Measurements from ENCODE around the gene GARNL3. TPM values are rescaled to one million over a fixed set of nuclear protein-coding genes. Genes with fewer than 3 reads are reported as not detected.
A peak's percentile ranks its signal among the peaks of the same experiment; 100 is the strongest.

The GARNL3 gene
- total and polyA plus RNA-seq, 3 experiments from 2014 or later = 0.25 to 3.5 (median 2.5) TPM

GRCh38 chr9:127323393-127323792, 58.8 kb downstream of the GARNL3 start:
- POLR2A ChIA-PET = no interaction called here
- no peaks in the 10 kb centered on the region for H3K9me3 Mint-ChIP-seq
- no peaks in the 10 kb centered on the region for H3K4me1 ChIP-seq (ENCODE audit: insufficient read depth, low read length)
- no peaks in the 10 kb centered on the region for H3K27me3 ChIP-seq (ENCODE audit: insufficient read depth, low read length, poor library complexity, severe bottlenecking)
- H3K36me3 Mint-ChIP-seq = peaks cover 0 to 6% (median 1%) of the 10 kb centered on the region in 3 donors
- CTCF ChIA-PET = no interaction called here
- no peaks in the 10 kb centered on the region for H3K4me1 Mint-ChIP-seq
- H3K4me3 ChIP-seq (ENCODE audit: low read length) = no peak overlapping the region
- H3K27me3 Mint-ChIP-seq = peaks cover 5 to 7% of the 10 kb centered on the region in 2 donors
- DNase-seq = no peak
- H3K27ac Mint-ChIP-seq = no peak overlapping the region
- no peak overlapping the region for H3K27ac ChIP-seq (ENCODE audit: low read depth, low read length)
- H3K4me3 Mint-ChIP-seq = no peak overlapping the region
- H3K9me3 ChIP-seq (ENCODE audit: low read length) = no peaks in the 10 kb centered on the region
- H3K36me3 ChIP-seq (ENCODE audit: insufficient read depth, low read length) = no peaks in the 10 kb centered on the region

- Histone ChIP-seq H3K4me3 (ENCODE audit: low read length) (no peak overlapping the region), H3K27ac (ENCODE audit: low read depth, low read length) (no peak overlapping the region), H3K9me3 (ENCODE audit: low read length) (no peaks in the 10 kb centered on the region), H3K36me3 (ENCODE audit: insufficient read depth, low read length) (no peaks in the 10 kb centered on the region), H3K4me1 (ENCODE audit: insufficient read depth, low read length) (no peaks in the 10 kb centered on the region), H3K27me3 (ENCODE audit: insufficient read depth, low read length, poor library complexity, severe bottlenecking) (no peaks in the 10 kb centered on the region)
- POLR2A ChIA-PET = no interaction called here
- Mint-ChIP-seq H3K4me1 (no peaks in the 10 kb centered on the region), H3K27me3 (peaks cover 4 to 7% of the 10 kb centered on the region in 2 donors), H3K9me3 (no peaks in the 10 kb centered on the region), H3K27ac (no peak overlapping the region), H3K36me3 (peaks cover 0 to 6% (median 4%) of the 10 kb centered on the region in 3 donors), H3K4me3 (no peak overlapping the region)
- CTCF ChIA-PET = no interaction called here
- DNase-seq = no peak
These were observed 65.9 kb downstream of the GARNL3 start for GRCh38 chr9:127330501-127330900.

GRCh38 chr9:127333221-127334064, 68.9 kb downstream of the GARNL3 start:
- Mint-ChIP-seq H3K27me3 (peaks cover 0 to 2% of the 10 kb centered on the region in 2 donors), H3K9me3 (no peaks in the 10 kb centered on the region), H3K4me1 (no peaks in the 10 kb centered on the region), H3K36me3 (peaks cover 0 to 2% (median 0%) of the 10 kb centered on the region in 3 donors), H3K4me3 (no peak overlapping the region), H3K27ac (peak overlapping the region in 2 of 8 donors; percentile 18 to 36)
- Histone ChIP-seq H3K4me1 (ENCODE audit: insufficient read depth, low read length) (no peaks in the 10 kb centered on the region), H3K27me3 (ENCODE audit: insufficient read depth, low read length, poor library complexity, severe bottlenecking) (no peaks in the 10 kb centered on the region), H3K4me3 (ENCODE audit: low read length) (no peak overlapping the region), H3K36me3 (ENCODE audit: insufficient read depth, low read length) (no peaks in the 10 kb centered on the region), H3K27ac (ENCODE audit: low read depth, low read length) (no peak overlapping the region), H3K9me3 (ENCODE audit: low read length) (no peaks in the 10 kb centered on the region)
- ChIA-PET POLR2A (no interaction called here), CTCF (no interaction called here)
- no peak for DNase-seq

- Histone ChIP-seq H3K36me3 (ENCODE audit: insufficient read depth, low read length) (no peaks in the 10 kb centered on the region), H3K4me1 (ENCODE audit: insufficient read depth, low read length) (no peaks in the 10 kb centered on the region), H3K27ac (ENCODE audit: low read depth, low read length) (no peak overlapping the region), H3K27me3 (ENCODE audit: insufficient read depth, low read length, poor library complexity, severe bottlenecking) (no peaks in the 10 kb centered on the region), H3K4me3 (ENCODE audit: low read length) (no peak overlapping the region), H3K9me3 (ENCODE audit: low read length) (no peaks in the 10 kb centered on the region)
- ChIA-PET CTCF (no interaction called here), POLR2A (no interaction called here)
- DNase-seq = no peak
- Mint-ChIP-seq H3K4me1 (no peaks in the 10 kb centered on the region), H3K27ac (no peak overlapping the region), H3K4me3 (no peak overlapping the region), H3K36me3 (peaks cover 0 to 2% (median 0%) of the 10 kb centered on the region in 3 donors), H3K9me3 (no peaks in the 10 kb centered on the region), H3K27me3 (peaks cover 0 to 2% of the 10 kb centered on the region in 2 donors)
These were observed 70.2 kb downstream of the GARNL3 start for GRCh38 chr9:127334725-127335124.

- CTCF ChIA-PET = no interaction called here
- H3K27ac Mint-ChIP-seq = no peak overlapping the region
These were observed 71.5 kb downstream of the GARNL3 start for GRCh38 chr9:127336086-127336485.

GRCh38 chr9:127336506-127337352, 72.2 kb downstream of the GARNL3 start:
- H3K27ac ChIP-seq (ENCODE audit: low read depth, low read length) = no peak overlapping the region
- H3K36me3 ChIP-seq (ENCODE audit: insufficient read depth, low read length) = no peaks in the 10 kb centered on the region
- H3K27me3 ChIP-seq (ENCODE audit: insufficient read depth, low read length, poor library complexity, severe bottlenecking) = no peaks in the 10 kb centered on the region
- H3K9me3 ChIP-seq (ENCODE audit: low read length) = no peaks in the 10 kb centered on the region
- H3K4me1 ChIP-seq (ENCODE audit: insufficient read depth, low read length) = no peaks in the 10 kb centered on the region
- no peak overlapping the region for H3K27ac Mint-ChIP-seq
- no peak for DNase-seq
- H3K4me3 ChIP-seq (ENCODE audit: low read length) = no peak overlapping the region
- H3K27me3 Mint-ChIP-seq = peaks cover 0 to 3% of the 10 kb centered on the region in 2 donors
- no peaks in the 10 kb centered on the region for H3K9me3 Mint-ChIP-seq
- no peaks in the 10 kb centered on the region for H3K4me1 Mint-ChIP-seq
- CTCF ChIA-PET = no interaction called here
- POLR2A ChIA-PET = no interaction called here
- H3K36me3 Mint-ChIP-seq = peaks cover 0 to 2% (median 0%) of the 10 kb centered on the region in 3 donors
- no peak overlapping the region for H3K4me3 Mint-ChIP-seq

More at GRCh38 chr9:127336086-127336485, 71.5 kb downstream of the GARNL3 start:
- Mint-ChIP-seq H3K9me3 (no peaks in the 10 kb centered on the region), H3K4me3 (no peak overlapping the region), H3K4me1 (no peaks in the 10 kb centered on the region), H3K27me3 (peaks cover 0 to 2% of the 10 kb centered on the region in 2 donors), H3K36me3 (peaks cover 0 to 2% (median 0%) of the 10 kb centered on the region in 3 donors)
- DNase-seq = no peak
- no peaks in the 10 kb centered on the region for H3K36me3 ChIP-seq (ENCODE audit: insufficient read depth, low read length)
- no peaks in the 10 kb centered on the region for H3K27me3 ChIP-seq (ENCODE audit: insufficient read depth, low read length, poor library complexity, severe bottlenecking)
- no peaks in the 10 kb centered on the region for H3K9me3 ChIP-seq (ENCODE audit: low read length)
- H3K27ac ChIP-seq (ENCODE audit: low read depth, low read length) = no peak overlapping the region
- no peaks in the 10 kb centered on the region for H3K4me1 ChIP-seq (ENCODE audit: insufficient read depth, low read length)
- POLR2A ChIA-PET = no interaction called here
- H3K4me3 ChIP-seq (ENCODE audit: low read length) = no peak overlapping the region

GRCh38 chr9:127340721-127341120, 76.1 kb downstream of the GARNL3 start:
- H3K9me3 ChIP-seq (ENCODE audit: low read length) = no peaks in the 10 kb centered on the region
- H3K4me3 Mint-ChIP-seq = no peak overlapping the region
- peaks cover 0 to 3% of the 10 kb centered on the region in 2 donors for H3K27me3 Mint-ChIP-seq
- no peaks in the 10 kb centered on the region for H3K9me3 Mint-ChIP-seq
- ChIA-PET POLR2A (no interaction called here), CTCF (no interaction called here)
- no peak overlapping the region for H3K27ac ChIP-seq (ENCODE audit: low read depth, low read length)
- H3K36me3 Mint-ChIP-seq = peaks cover 0 to 2% (median 0%) of the 10 kb centered on the region in 3 donors
- no peak overlapping the region for H3K4me3 ChIP-seq (ENCODE audit: low read length)
- no peaks in the 10 kb centered on the region for H3K36me3 ChIP-seq (ENCODE audit: insufficient read depth, low read length)
- DNase-seq = no peak
- no peaks in the 10 kb centered on the region for H3K27me3 ChIP-seq (ENCODE audit: insufficient read depth, low read length, poor library complexity, severe bottlenecking)
- no peaks in the 10 kb centered on the region for H3K4me1 ChIP-seq (ENCODE audit: insufficient read depth, low read length)
- H3K27ac Mint-ChIP-seq = no peak overlapping the region
- H3K4me1 Mint-ChIP-seq = no peaks in the 10 kb centered on the region

- DNase-seq = no peak
- Histone ChIP-seq H3K27me3 (ENCODE audit: insufficient read depth, low read length, poor library complexity, severe bottlenecking) (no peaks in the 10 kb centered on the region), H3K4me3 (ENCODE audit: low read length) (no peak overlapping the region), H3K27ac (ENCODE audit: low read depth, low read length) (no peak overlapping the region), H3K36me3 (ENCODE audit: insufficient read depth, low read length) (no peaks in the 10 kb centered on the region), H3K4me1 (ENCODE audit: insufficient read depth, low read length) (no peaks in the 10 kb centered on the region), H3K9me3 (ENCODE audit: low read length) (no peaks in the 10 kb centered on the region)
- no peak overlapping the region for H3K27ac Mint-ChIP-seq
- H3K36me3 Mint-ChIP-seq = peaks cover 0 to 2% (median 0%) of the 10 kb centered on the region in 3 donors
- H3K9me3 Mint-ChIP-seq = no peaks in the 10 kb centered on the region
- CTCF ChIA-PET = no interaction called here
- no peaks in the 10 kb centered on the region for H3K4me1 Mint-ChIP-seq
- POLR2A ChIA-PET = no interaction called here
- H3K27me3 Mint-ChIP-seq = peaks cover 0 to 1% of the 10 kb centered on the region in 2 donors
- no peak overlapping the region for H3K4me3 Mint-ChIP-seq
These were observed 76.6 kb downstream of the GARNL3 start for GRCh38 chr9:127341152-127341551.
